NCI-H82 (cell line): ENCODE data around the gene ATG9A.
"Not testable (repeated sequence)": the region's sequence is repeated elsewhere in the genome, so short reads cannot be mapped to it uniquely, and the experiment has no call there.

Experiments
- DNase-seq: peaks from one replicate; lab custom pipeline; 2025; lab: John Stamatoyannopoulos, UW

Gene ATG9A

DNA sequence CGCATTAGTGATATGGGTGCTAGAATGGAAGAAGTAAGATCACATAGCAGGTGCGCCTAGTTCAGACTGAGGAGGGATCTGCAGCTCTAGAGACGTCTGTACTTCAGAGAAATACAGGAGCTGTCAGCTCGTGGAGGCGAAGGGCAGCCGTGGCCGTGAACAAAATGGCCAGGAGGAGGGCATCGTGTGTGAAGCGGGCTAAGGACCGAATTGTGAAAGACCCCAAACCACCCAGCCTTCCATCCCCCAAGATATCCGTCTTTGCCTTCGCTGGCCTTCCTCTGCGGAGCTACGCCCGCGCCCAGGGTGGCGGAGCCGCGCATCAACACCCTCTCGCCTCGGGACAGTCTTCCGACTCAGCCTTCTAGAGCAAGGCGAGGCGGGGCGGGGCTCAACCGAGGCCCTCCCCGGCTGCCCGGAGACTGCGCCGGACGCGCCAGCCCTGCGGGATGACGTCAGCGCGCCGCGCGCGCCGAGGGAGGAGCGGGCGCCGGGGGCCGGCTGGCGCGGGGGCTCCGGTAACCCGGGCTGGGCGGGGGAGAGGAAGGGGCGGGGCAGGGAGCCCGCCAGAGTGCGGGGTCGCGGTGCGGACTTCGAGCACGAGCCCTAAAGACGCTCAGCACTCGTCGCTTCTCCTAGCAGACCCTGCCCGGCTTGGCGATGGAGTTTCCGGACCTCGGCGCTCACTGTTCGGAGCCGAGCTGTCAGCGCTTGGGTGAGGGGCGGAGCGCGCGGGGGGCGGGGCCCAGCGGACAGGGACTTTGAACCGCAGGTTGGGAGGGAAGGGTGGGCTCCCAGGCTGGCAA lies 22.9 kb downstream of the ATG9A start, which contains the start of gene ZFAND2B:
ZFAND2B (plus strand) TSS at position 455 of the 806 bp plus-strand sequence; CDS start at position 661, 206 bp downstream.
- peak; percentile 97 for DNase-seq

DNA sequence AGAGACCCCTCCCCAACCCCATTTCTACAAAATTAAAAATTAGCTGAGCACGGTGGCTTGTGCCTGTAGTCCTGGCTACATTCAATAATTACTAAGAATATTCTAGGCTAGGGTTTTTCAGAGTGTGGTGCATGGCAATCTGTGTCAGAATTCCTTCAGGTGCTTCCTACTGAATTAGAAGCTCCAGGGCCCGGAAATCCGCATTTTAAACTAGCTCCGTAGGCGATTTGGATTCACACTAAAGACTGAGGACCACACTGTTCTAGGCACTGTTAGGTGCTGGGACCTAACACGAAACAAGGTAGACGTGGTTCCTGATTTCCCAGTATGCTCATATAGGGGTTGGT lies 23.5 kb downstream of the ATG9A start:
- no peak for DNase-seq

DNA sequence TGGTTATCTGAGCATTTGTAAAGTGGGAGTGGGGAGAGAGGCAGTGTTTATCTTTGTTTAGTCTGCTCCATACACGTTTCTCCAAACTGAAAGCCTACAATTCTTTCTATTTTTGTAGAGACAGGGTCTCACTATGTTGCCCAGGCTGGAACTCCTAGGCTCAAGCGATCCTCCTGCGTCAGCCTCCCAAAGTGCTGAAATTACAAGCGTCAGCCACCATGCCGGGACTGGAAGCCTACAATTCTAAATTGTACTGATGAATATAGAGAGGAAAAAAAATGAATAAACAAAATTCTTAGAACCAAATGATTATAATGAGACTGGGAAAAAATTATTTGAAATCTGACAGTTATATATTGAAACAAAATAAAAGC lies 24.3 kb downstream of the ATG9A start:
- DNase-seq: no peak

DNA sequence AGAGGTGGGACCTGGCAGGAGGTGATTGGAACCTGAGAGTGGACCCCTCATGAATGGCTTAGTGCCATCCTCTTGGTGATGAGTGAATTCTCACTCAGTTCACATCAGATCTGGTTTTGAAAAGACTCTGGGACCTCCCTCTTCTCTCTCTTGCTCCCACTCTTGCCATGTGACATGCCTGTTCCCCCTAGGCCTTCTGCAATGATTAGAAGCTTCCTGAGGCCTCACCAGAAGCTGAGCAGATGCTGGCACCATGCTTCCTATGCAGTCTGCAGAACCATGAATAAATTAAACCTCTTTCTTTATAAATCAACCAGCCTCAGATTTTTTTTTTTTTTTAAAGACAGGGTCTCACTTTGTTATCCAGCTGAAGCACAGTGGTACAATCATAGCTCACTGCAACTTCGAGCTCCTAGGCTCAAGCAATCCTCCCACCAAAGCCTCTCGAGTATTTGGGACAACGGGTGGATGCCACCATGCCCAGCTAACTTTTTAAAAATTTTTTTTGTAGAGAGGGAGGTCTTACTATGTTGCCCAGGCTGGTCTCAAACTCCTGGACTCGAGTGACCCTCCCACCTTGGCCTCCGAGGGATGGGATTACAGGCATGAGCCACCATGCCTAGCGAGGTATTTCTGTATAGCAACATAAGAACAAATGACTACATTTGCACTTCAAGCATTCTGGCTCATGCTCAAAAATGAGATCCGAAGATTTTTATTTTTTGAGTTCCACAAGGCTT lies 24.8 kb downstream of the ATG9A start:
- DNase-seq: no peak

DNA sequence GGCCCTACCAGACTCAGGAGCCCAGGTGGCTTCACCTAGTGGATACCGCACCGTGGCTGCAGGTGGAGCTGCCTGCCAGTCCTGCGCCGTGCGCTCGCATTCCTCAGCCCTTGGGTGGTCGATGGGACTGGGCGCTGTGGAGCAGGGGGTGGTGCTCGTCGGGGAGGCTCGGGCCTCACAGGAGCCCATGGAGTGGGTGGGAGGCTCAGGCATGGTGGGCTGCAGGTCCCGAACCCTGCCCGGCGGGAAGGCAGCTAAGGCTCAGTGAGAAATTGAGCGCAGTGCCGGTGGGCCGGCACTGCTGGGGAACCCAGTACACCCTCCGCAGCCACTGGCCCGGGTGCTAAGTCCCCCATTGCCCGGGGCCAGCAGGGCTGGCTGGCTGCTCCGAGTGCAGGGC lies 28.1 kb downstream of the ATG9A start:
- not testable (repeated sequence) for DNase-seq

DNA sequence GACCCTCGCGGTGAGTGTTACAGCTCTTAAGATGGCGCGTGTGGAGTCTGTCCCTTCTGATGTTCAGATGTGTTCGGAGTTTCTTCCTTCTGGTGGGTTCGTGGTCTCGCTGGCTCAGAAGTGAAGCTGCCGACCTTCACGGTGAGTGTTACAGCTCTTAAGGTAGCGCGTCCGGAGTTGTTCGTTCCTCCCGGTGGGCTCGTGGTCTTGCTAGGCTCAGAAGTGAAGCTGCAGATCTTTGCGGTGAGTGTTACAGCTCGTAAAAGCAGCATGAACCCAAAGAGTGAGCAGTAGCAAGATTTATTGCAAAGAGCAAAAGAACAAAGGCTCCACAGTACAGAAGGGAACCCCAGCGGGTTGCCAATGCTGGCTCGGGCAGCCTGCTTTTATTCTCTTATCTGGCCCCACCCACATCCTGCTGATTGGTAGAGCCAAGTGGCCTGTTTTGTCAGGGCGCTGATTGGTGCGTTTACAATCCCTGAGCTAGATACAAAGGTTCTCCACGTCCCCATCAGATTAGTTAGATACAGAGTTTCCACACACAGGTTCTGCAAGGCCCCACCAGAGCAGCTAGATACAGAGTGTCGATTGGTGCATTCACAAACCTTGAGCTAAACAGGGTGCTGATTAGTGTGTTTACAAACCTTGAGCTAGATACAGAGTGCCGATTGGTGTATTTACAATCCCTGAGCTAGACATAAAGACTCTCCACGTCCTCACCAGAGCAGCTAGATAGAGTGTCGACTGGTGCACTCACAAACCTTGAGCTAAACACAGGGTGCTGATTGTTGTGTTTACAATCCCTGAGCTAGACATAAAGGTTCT lies 28.7 kb downstream of the ATG9A start:
- DNase-seq: not testable (repeated sequence)

DNA sequence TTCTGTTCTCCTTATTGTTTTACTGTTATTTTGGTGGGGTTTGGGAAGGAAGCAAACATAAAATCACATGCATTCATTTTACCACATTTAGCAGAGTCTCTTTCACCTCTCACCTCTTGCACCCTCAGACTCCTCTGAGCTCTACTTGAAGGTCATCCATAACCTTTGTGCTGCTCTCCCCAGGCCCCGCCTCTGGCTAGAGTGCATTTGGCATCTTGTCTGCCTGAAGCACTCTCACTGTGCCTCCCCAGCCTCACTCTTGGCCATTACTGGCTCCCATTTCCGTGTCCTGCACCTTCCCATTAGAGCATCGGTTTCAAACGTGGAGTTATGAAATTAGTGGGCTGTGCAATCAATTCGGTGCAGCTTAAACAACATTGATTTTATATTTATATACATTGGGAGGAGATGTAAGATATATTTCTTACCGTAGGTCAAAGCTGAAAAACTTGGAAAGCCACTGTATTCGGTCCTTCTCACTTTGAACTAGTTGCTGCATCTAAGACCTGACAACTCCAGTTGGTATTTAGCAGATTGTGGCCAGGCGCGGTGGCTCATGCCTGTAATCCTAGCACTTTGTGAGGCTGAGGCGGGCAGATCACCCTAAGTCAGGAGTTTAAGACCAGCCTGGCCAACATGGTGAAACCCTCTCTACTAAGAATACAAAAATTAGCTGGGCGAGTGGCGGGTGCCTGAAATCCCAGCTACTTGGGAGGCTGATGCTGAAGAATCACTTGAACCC lies 29.8 kb downstream of the ATG9A start:
- DNase-seq: no peak

DNA sequence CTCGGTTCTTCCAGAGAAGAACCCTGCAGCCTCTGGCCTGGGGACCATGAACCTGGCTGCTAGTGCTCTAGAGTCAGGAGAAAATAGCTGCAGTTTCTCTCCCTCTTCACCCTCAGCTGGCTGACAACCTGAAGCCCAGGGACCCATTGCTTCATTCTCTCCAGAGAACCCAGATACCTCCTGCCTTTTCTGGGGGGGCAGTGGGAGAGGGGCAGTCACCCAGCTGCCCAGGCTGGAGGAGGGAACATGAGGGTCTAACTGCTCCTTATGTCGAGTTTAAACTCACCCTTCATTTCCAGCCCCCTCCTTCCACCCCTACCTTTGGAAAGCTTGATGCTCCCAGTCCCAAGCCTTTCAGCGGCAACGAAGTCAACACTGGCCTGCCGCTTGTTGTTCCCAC lies 30.5 kb downstream of the ATG9A start:
- no peak for DNase-seq

DNA sequence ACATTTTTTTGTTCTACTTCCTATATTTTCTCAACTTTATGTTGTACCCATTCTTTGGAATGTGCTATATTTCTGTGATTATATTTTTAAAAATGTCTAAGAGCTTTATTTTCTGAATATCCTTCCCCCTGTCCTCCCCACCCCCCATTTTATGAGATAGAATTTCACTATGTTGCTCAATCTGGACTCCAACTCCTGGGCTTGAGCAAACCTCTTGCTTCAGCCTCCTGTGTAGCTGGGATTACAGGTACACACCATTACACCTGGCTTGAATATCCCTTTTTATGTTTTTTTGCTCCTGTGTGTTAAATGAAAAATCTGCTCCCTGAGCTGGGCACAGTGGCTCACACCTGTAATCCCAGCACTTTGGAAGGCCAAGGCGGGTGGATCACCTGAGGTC lies 32.0 kb downstream of the ATG9A start:
- DNase-seq: no peak

DNA sequence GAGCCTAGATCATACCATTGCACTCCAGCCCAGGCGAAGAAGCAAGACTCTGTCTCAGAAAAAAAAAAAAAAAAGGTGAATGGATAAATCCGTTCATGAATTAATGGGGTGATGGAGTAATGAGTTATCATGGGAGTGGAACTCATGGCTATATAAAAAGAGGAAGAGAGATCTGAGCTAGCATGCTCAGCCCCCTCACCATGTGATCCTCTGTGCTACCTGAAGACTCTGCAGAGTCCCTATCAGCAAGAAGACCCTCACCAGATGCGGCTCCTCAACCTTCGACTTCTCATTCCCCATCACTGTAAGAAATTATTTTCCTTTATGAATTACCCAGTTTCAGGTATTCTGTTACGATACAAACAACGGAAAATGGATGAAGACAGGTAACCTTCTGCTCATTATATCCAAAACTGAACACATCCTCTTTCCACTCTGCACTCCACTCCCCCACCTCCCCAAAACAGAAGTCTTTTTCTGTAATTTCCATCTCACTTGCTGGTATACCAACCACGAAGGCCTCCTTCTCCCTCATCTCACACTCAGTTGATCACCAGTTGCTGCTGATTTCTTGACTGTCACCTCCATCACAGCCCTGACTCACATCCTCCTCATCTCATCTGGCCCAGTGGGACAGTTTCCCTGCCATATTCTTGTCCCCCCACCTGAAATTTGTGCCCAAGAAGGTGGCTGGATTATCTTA lies 42.5 kb downstream of the ATG9A start:
- DNase-seq: no peak

DNA sequence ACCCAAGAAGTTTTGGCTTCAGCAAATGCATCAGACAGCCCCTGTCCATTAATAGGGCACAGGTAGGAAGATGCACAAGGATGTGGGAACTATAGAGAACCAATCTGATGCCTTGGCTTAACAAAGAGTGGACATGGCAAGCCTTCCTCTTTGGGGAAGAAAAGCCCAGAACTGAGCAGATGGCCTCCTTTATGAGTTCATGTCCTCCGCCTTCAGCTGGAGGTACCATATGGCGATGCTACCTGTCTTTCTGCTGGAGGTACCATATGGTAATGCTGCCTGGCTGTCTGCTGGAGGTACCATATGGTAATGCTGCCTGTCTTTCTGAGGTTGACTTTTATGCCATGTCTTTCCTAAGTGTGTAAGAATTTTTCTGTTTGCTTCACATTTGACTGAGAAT lies 45.3 kb downstream of the ATG9A start:
- DNase-seq: peak; percentile 94

DNA sequence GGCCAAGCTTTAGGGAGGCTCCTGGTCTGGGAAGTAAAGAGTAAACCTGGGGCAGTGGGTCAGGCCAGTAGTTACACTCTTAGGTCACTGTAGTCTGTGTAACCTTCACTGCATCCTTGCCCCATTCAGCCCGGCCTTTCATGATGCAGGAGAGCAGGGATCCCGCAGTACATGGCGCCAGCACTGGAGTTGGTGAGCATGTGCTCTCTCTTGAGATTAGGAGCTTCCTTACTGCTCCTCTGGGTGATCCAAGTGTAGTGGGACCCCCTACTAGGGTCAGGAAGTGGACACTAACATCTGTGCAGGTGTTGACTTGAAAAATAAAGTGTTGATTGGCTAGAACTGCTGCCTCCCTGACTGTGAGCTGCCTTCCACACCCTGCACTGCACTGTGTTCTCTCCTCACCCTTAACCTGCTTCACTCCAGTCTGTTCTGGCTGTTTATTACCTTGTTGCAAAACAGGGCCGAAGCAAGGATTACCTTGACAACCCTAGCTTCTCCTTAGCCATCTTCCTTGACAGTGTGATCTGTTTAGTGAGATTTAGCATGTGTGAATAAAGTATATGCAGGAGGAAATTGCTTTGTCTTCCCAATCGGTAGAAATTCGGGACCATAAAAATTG lies 46.2 kb downstream of the ATG9A start:
- DNase-seq: no peak

DNA sequence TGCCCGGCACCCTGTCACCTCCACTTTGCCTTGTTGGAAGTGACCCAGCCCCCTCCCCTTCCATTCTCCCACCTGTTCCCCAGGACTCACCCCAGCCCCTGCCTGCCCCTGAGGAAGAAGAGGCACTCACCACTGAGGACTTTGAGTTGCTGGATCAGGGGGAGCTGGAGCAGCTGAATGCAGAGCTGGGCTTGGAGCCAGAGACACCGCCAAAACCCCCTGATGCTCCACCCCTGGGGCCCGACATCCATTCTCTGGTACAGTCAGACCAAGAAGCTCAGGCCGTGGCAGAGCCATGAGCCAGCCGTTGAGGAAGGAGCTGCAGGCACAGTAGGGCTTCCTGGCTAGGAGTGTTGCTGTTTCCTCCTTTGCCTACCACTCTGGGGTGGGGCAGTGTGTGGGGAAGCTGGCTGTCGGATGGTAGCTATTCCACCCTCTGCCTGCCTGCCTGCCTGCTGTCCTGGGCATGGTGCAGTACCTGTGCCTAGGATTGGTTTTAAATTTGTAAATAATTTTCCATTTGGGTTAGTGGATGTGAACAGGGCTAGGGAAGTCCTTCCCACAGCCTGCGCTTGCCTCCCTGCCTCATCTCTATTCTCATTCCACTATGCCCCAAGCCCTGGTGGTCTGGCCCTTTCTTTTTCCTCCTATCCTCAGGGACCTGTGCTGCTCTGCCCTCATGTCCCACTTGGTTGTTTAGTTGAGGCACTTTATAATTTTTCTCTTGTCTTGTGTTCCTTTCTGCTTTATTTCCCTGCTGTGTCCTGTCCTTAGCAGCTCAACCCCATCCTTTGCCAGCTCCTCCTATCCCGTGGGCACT lies 46.9 kb downstream of the ATG9A start:
- DNase-seq: no peak

DNA sequence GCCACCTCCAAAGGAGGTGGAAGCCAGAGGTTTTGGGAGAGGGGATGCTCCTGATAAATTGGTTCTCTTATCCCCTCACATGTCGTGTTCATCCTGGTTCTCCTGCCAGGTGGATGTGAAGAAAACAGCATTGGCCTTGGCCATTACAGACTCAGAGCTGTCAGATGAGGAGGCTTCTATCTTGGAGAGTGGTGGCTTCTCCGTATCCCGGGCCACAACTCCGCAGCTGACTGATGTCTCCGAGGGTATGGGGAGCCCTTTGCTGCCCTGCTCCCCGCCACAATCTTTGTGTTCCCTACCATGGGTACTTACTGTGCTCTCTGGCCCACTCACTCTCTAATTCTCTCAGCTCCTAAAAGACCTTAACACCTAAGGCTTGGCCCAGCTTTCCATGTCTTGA lies 47.9 kb downstream of the ATG9A start:
- DNase-seq: no peak

DNA sequence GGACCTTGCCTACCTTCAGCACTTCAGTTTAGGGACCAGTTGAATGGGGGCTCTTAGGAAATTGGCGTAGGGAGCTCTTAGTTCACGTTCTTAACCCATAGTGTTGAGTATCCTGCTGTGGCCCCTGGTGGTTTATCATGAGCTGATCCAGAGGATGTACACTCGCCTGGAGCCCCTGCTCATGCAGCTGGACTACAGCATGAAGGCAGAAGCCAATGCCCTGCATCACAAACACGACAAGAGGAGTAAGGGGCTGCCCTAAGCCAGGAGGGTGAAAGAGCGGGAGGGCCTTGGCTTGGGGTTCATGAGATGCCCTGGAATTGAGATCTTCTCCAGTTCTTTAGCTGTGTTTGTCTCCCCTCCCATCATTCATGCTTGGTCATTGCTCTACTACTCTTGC lies 48.5 kb downstream of the ATG9A start:
- no peak for DNase-seq

DNA sequence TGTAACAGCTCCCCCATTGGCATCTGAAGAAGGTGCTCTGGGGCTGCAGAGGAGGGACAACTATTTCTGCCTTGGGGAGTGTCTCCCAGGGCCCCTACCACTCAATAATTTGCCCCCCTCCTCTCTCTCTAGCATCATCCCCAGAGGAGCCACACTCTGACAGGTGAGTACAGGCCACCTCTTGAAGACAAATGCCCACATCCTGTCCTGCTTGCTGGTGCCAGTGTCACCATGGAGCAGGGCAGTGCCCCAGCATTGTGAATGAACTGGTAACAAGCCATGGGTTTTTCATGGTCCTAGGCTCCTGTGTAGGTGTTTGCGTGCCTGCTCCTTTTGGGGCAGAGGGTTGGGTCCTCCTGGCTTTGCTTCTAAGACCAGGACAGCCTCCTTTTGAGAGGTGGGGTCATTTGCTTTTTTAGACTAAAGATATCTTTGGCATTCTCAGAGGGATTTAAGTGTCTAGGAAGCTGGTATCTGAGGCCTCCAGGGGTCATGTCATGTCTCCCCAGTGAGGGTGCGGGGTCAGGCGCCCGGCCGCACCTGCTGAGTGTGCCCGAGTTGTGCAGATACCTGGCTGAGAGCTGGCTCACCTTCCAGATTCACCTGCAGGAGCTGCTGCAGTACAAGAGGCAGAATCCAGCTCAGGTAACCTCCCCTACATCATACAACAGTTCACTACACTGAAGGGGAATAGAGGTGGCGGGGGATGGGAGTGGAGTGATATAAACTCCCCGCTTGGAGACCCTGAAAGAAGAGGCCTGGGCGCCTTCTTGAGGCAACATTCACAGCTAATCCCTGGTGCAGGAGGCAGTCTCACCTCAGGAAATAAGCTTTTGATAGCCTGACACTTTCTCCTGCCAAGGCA lies 49.6 kb downstream of the ATG9A start:
- no peak for DNase-seq

DNA sequence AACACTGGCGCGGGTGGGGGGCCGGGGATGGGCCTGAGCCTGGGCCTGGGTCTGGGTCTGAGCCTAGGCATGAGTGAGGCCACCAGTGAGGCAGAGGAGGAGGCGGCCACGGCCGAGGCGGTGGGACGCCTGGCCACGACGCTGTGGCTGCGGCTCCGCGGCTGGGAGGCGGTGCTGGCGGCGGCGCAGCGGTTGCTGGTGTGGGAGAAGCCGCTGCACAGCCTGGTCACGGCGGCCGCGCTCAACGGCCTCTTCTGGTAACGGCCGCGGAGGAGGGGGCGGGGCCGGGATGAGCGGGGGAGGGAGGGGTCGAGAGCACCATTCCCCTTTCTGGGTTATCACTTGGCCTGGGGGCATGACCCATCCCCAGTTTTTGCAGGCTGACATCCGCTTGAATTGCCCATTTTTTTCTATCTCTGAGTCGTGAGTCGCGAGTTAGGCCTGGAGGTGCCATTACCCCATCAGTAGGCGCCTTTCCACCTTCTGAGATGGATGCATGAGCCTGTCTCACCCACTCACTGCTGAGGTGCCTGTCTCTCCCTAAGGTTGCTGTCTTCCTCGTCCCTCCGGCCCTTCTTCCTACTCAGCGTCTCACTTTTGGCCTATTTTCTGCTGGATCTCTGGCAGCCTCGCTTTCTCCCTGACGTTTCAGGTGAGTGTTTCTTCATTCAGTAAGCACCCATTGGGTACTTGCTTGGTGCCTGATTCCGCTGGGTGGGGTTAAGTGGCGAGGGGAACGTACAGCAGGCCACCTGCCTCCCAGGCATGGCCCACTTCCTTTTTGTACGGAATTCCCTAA lies 50.9 kb downstream of the ATG9A start:
- DNase-seq: peak; percentile 54
